SKM-1 treated with dmso at 0.1 percent for 144 hours (cell line): ENCODE measurements around the gene ABCB11.
"Not testable (repeated sequence)": the region's sequence is repeated elsewhere in the genome, so short reads cannot be mapped to it uniquely, and the experiment has no call there.

ENCODE experiments used
- DNase-seq: peaks from one replicate; lab custom pipeline; 2025; ENCODE audit not compliant: unreplicated experiment; lab: John Stamatoyannopoulos, UW

ABCB11 gene

GRCh38 chr2:169046440-169047151 lies 15.5 kb upstream of the ABCB11 start:
- DNase-seq, result no peak

DNA sequence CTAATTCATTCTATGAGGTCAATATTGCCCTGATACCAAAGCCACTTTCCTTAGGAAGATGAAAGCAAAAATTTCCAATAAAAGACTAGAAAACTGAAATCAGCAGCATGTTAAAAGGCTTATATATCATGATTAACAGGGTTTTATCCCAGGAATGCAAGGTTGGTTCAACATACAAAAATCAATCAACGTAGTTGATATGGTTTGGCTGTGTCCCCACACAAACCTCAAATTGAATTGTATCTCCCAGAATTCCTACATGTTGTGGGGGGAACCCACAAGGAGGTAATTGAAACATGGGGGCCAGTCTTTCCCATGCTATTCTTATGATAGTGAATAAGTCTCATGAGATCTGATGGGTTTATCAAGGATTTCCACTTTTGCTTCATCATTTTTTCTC lies 11.7 kb upstream of the ABCB11 start:
- no peak for DNase-seq

GRCh38 chr2:169041594-169041993 lies 10.5 kb upstream of the ABCB11 start:
- no peak for DNase-seq

GRCh38 chr2:169039702-169040101 lies 8.6 kb upstream of the ABCB11 start:
- DNase-seq, result peak; percentile 73

DNA sequence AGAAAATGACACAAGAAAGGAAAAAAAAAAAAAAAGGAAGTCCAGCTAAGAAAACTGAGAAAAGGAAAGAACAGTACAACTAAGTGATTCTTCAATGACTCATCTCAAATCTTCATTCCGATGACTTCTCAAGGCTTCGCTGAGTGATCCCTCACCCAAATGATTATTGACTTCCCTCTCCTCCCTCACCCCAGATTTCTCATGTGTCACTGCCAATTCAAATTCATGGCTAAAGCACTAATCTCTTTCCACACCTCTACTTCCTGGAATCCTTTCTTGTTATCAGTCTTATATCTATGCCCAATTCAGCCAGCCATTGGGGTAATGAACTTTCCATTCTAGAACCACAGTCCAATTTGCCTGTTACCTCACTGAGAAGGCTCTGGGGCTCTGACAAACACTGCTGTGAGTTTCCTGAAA lies 7.2 kb upstream of the ABCB11 start:
- peak; percentile 73 for DNase-seq

GRCh38 chr2:169036736-169037440 lies 5.8 kb upstream of the ABCB11 start:
- peak; percentile 21 for DNase-seq

GRCh38 chr2:169035887-169036286 lies 4.8 kb upstream of the ABCB11 start:
- no peak for DNase-seq

- DNase-seq, result no peak
Measured at GRCh38 chr2:169034984-169035544, 3.9 kb upstream of the ABCB11 start.

DNA sequence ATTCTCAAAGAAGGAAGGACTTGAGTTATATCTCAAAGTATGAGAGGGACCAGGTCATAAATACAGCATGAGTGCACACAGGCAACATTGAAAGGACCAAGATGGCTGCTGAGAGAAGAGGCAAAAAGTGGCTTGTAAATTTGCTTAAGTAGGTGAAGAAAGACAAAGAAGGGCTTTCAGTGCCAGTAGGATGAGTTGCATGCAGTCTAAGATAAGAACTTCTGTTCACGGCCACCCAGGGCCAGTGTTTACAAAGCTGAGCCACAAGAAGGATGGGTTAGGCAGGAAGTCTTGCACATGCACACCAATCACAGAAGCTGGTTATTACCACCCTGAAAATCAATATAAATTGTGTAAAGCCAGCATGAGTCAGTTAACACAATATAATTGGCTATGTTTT lies 3.1 kb upstream of the ABCB11 start:
- DNase-seq, result peak; percentile 15

GRCh38 chr2:169029341-169029740 lies 1.8 kb downstream of the ABCB11 start:
- no peak for DNase-seq

DNA sequence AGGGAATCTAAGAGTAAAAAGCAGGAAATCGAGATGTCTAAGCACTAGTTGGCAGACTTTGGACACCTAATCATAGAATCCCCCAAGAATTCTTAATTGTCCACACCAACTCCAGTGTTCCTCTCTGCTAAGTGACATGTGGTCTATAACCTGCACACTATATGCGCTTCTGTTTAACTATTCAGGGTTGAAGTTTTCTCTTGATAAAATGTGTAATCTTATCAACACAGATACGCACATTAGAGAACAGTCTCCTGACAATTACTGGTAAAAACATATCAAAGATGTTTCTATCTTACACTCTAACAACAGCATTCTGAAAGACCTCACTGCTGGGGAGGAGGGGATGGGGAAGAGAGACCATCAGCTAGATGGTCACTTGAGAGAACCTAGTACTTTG lies 3.9 kb downstream of the ABCB11 start:
- DNase-seq, result no peak

- DNase-seq, result no peak
Measured at GRCh38 chr2:169026056-169026455, 5.1 kb downstream of the ABCB11 start.

DNA sequence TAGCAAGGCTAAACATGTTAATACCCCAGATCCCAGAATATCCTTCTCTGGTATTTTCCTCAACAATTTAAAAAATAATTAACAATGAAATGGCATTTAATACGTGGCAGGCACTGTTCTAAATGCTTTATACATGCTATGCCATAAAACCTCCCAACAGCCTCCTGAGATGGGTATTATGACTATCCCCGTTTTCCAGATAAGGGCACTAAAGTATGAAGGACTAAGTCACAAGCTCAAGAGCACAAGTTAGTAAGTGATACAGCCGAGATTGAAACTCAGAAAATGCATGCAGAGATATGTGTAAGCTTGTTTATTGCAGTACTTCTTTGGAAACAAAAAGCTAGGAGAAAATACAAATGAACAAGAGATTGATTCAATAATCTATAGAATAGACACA lies 8.0 kb downstream of the ABCB11 start:
- DNase-seq, result no peak

DNA sequence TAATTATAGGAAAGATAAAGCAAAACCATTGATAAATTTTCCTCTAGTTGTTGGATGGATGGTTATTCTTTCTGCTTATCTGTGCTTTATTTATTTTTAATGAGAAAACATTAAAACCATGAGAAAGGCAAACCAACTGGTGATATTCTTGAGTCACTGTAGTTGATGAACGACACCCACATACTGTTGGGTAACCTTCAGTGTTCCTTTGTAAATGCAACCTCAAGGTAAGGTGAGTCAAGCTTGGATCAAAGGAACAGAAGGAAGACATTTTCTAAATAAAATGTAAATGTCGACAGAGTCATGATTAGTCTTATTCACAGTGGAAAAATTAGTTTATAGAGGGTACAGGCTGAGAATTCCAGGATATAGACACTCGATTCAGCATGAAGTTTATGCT lies 12.7 kb downstream of the ABCB11 start:
- no peak for DNase-seq

DNA sequence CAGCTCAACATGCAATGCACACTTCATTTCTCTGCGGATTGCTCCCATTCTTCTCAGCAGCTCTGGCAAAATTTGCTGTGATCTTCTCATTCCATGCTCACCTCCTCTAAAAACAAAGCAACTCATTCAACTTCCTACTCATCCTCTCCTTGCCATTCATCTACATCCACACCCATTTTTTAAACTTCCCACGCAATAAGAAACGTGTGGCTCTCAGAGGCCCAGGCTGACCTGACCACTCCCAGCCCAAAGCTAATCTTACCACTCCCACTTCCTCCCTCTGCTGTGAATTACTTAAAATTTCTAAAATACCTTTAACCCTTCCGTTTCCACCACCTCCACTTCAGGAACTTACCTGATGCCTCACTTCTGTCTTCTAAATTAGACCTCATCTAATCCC lies 15.2 kb downstream of the ABCB11 start:
- DNase-seq, result no peak

DNA sequence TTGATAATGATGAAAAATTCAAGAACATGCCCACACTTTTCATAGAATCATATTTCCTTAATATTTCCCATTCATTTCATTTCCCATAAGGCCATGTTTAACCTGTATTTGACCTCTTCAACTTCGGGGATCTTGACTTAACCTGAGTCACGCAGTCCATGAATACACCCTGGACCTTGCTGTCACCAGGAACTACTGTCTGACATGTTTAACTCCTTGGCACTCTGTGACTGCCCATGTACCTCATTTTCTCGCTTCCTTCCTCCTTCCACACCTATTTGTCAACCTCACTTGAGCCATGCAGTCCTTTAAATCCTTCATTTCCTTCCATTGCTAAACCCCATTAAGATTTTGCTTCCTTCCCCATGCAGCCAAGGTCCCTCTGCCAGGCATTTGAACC lies 16.3 kb downstream of the ABCB11 start:
- peak; percentile 80 for DNase-seq

- no peak for DNase-seq
Measured at GRCh38 chr2:169013628-169014026, 17.5 kb downstream of the ABCB11 start.

DNA sequence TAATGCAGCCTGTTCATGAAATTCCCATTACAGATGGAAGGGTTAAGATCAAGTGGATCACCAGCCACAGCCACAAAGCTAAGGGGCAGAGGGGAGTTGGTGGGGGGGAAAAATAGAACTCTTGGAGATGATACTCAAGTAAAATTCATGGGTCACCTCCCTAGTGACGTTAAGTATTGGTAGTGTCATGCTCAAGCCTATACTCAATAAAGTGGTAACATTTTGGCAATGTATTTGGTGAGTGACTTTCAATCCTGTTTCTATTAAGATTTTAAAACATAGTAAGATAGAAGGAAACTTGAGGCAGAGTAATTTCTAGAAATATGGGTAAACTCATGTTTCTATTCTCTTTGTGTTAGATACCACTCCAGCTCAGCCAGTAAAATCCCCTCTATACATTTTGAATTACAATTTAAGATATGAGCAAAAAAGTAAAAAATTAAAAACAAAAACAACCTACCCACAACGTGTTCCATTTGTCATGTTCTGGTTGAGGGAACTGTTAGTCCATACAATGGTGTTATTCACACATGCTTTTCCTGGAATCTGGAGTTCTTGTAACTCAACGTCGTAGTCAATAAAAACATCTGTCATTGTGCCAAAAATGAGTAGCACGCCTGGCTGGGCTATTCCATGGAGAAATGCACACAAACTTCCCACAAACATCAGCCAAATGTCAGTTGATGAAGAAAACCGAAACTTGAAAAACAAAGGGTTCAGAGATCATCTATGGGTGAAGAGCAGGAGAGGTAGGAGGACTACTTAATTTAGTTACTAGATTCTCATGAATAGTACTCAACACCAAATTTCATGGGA lies 18.1 kb downstream of the ABCB11 start:
- no peak for DNase-seq

- DNase-seq, result not testable (repeated sequence)
Measured at GRCh38 chr2:169012191-169012792, 18.8 kb downstream of the ABCB11 start.

GRCh38 chr2:169011698-169012097 lies 19.4 kb downstream of the ABCB11 start:
- DNase-seq, result no peak
